DOHH2 (cell line): Measurements from ENCODE around the gene UBL4A.

ENCODE experiments used
- H3F3A ChIP-seq: fragments of 200-600 bp; sonication (generic), shearing (Covaris generic); 2 replicates; pipeline ENCODE4 v1.6.0; 2016; ENCODE audit warnings: antibody characterized with exemption, mild to moderate bottlenecking; ENCODE audit not compliant: control insufficient read depth, insufficient read depth
- H3K27ac ChIP-seq: fragments of 200-600 bp; sonication (generic); 2 replicates; pipeline ENCODE4 v1.5.1; 2014; ENCODE audit warnings: low read depth, mild to moderate bottlenecking, low read length, moderate library complexity
- H3K27me3 ChIP-seq: fragments of 200-600 bp; sonication (generic); 2 replicates; pipeline ENCODE4 v1.6.1; 2014; ENCODE audit warnings: mild to moderate bottlenecking, low read length, mixed read lengths; ENCODE audit not compliant: control insufficient read depth
- H3K36me3 ChIP-seq: fragments of 200-600 bp; sonication (generic); 2 replicates; pipeline ENCODE4 v1.6.1; 2014; ENCODE audit warnings: mild to moderate bottlenecking, low read length, moderate library complexity, mixed read lengths; ENCODE audit not compliant: control insufficient read depth
- H3K4me1 ChIP-seq: fragments of 200-600 bp; sonication (generic); 2 replicates; pipeline ENCODE4 v1.6.1; 2014; ENCODE audit warnings: mild to moderate bottlenecking, low read length, mixed read lengths; ENCODE audit not compliant: control insufficient read depth
- H3K4me2 ChIP-seq: fragments of 200-600 bp; sonication (generic); 2 replicates; pipeline ENCODE4 v1.6.0; 2014; ENCODE audit warnings: mild to moderate bottlenecking, low read length, moderate library complexity
- H3K4me3 ChIP-seq: fragments of 200-600 bp; sonication (generic); 2 replicates; pipeline ENCODE4 v1.5.1; 2014; ENCODE audit warnings: mild to moderate bottlenecking, low read length, mixed read lengths
- H3K79me2 ChIP-seq: fragments of 200-600 bp; sonication (generic); 2 replicates; pipeline ENCODE4 v1.6.1; 2014; ENCODE audit warnings: mild to moderate bottlenecking, low read length, mixed read lengths; ENCODE audit not compliant: control insufficient read depth
- H3K9me2 ChIP-seq: fragments of 200-600 bp; sonication (generic); replicated peaks from 2 replicates; pipeline ENCODE4 v1.6.1; 2014; ENCODE audit warnings: mild to moderate bottlenecking, low read length, mixed read lengths; ENCODE audit not compliant: control insufficient read depth
- H3K9me3 ChIP-seq: fragments of 200-600 bp; sonication (generic); 2 replicates; pipeline ENCODE4 v1.6.1; 2014; ENCODE audit warnings: antibody characterized with exemption, low read length, mixed read lengths; ENCODE audit not compliant: control insufficient read depth, insufficient read depth
- H4K20me1 ChIP-seq: fragments of 200-600 bp; sonication (generic); 2 replicates; pipeline ENCODE4 v1.6.0; 2014; ENCODE audit warnings: low read depth, mild to moderate bottlenecking, antibody characterized with exemption, low read length, moderate library complexity; ENCODE audit not compliant: control insufficient read depth, insufficient read depth
- CTCF ChIP-seq: fragments of 200-600 bp; sonication (generic); IDR thresholded peaks from one replicate; pipeline ENCODE4 v1.5.1; 2014; ENCODE audit warnings: antibody characterized with exemption, mild to moderate bottlenecking, low read depth, low read length; ENCODE audit not compliant: poor library complexity, severe bottlenecking
- EZH2phosphoT487 ChIP-seq: fragments of 200-600 bp; sonication (generic); IDR thresholded peaks from 2 replicates; pipeline ENCODE4 v1.6.1; 2017; ENCODE audit warnings: borderline replicate concordance, mild to moderate bottlenecking, antibody characterized with exemption, low read length, moderate library complexity, mixed read lengths

UBL4A gene

DNA sequence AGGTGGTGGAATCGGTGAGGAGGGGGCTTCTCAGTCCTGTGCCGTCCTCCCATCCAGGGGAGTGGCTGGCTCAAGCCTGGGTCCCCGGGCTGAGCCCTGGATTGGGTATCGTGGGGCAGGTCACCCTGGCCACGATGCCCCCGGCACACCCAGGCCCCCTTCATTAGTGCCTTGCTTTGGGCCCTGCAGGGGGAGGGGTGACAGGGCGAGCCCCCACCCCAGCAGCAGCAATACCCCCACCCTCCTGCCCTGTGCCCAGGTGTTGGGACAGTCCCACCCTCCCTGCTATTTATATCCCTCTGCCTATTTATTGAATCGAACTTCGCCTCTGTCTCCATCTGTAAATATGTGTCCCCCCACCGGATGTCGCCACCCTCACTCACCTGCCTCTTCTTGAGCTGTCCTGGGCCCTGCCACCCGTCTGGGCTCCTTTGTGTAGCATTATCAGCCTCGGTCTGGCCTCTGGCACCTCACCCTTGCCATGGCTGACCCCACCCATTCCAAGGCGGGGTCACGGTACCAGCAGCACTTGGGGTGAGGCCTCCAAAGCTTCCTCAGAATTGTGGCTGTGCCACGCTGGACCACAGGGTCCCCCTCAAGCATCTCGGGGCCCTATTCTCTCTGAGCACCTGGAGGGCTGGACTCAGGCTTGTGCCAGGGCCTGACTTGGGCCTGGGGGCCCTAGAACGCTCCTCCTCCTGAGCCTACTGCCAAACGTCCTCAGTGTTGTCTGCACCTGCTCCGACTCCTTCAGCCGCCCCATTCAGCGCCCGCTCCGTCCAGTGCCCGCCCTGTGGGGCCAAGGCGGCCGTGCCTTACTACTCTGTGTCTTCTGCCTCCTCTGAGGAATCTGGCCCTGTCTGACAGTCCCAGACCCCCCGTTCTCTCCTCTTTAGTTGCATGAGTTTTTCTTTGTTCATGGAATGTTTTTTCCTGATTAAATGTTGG, 13.5 kb downstream of the UBL4A start:
- H3K36me3 ChIP-seq = no peaks in the 10 kb centered on the region; the same call in 1 of the 2 replicates
- H3K27me3 ChIP-seq = no peaks in the 10 kb centered on the region
- peaks cover 7% of the 10 kb centered on the region for H3K4me1 ChIP-seq
- H3K79me2 ChIP-seq = peaks cover 3% of the 10 kb centered on the region
- H3F3A ChIP-seq = peaks cover 2% of the 10 kb centered on the region; the same call in 1 of the 2 replicates
- H3K9me3 ChIP-seq = no peaks in the 10 kb centered on the region
- TF ChIP-seq CTCF (no peak), EZH2phosphoT487 (no peak)
- no peaks in the 10 kb centered on the region for H4K20me1 ChIP-seq
- H3K27ac ChIP-seq = no peak overlapping the region
- H3K9me2 ChIP-seq = no peaks in the 10 kb centered on the region
- H3K4me3 ChIP-seq = no peak overlapping the region
- H3K4me2 ChIP-seq = no peak overlapping the region

- H3K4me3 ChIP-seq = no peak overlapping the region
- no peaks in the 10 kb centered on the region; the same call in 1 of the 2 replicates for H3K36me3 ChIP-seq
- H3K9me3 ChIP-seq = no peaks in the 10 kb centered on the region
- no peak for TF ChIP-seq CTCF
- no peak for TF ChIP-seq EZH2phosphoT487
- no peaks in the 10 kb centered on the region for H3F3A ChIP-seq
- H3K9me2 ChIP-seq = no peaks in the 10 kb centered on the region
- no peaks in the 10 kb centered on the region for H4K20me1 ChIP-seq
- H3K27me3 ChIP-seq = no peaks in the 10 kb centered on the region
- no peaks in the 10 kb centered on the region for H3K79me2 ChIP-seq
- H3K27ac ChIP-seq = no peak overlapping the region
- H3K4me1 ChIP-seq = no peaks in the 10 kb centered on the region; the same call in 1 of the 2 replicates
- no peak overlapping the region for H3K4me2 ChIP-seq
Measured at GRCh38 chrX:154471839-154472684, 14.4 kb downstream of the UBL4A start.

- H4K20me1 ChIP-seq = no peaks in the 10 kb centered on the region
- H3K4me1 ChIP-seq = no peaks in the 10 kb centered on the region
- TF ChIP-seq CTCF (no peak), EZH2phosphoT487 (no peak)
- no peak overlapping the region for H3K4me2 ChIP-seq
- no peak overlapping the region for H3K4me3 ChIP-seq
- no peaks in the 10 kb centered on the region; the same call in 1 of the 2 replicates for H3K36me3 ChIP-seq
- no peaks in the 10 kb centered on the region for H3K9me3 ChIP-seq
- H3K27me3 ChIP-seq = no peaks in the 10 kb centered on the region
- H3K9me2 ChIP-seq = no peaks in the 10 kb centered on the region
- H3K27ac ChIP-seq = no peak overlapping the region
- no peaks in the 10 kb centered on the region for H3K79me2 ChIP-seq
- no peaks in the 10 kb centered on the region for H3F3A ChIP-seq
Measured at GRCh38 chrX:154470914-154471568, 15.4 kb downstream of the UBL4A start.
